ENCODE data around the gene POLR2B. TPM values are rescaled to one million over a fixed set of nuclear protein-coding genes. Genes with fewer than 3 reads are reported as not detected.

POLR2B gene
- polyA plus RNA-seq, 1 experiment, result 44.6 TPM

GRCh38 chr4:56959100-56959499 lies 19.6 kb upstream of the POLR2B start:
- ChIA-PET CTCF (interaction anchor here (0.7 kb wide), 1 partner anchor 1181 kb away, joined by 3 read pairs; no protein-coding TSS in a partner anchor), POLR2A (no interaction called here)
- TF ChIP-seq CTCF (IDR thresholded peaks at IDR 0.05; ENCODE audit: insufficient read depth, low read depth, low read length), result no peak
- no peak for DNase-seq (ENCODE audit: low read depth)
- Histone ChIP-seq H3K4me3 (ENCODE audit: low read depth, low read length) (no peak overlapping the region), H3K27me3 (ENCODE audit: control insufficient read depth, insufficient read depth, low read length) (no peaks in the 10 kb centered on the region), H3K36me3 (ENCODE audit: control insufficient read depth, insufficient read depth, low read length) (0 out of 2 replicates have a peak, but pooled peaks cover 1% of the 10 kb centered on the region)

- H3K27me3 ChIP-seq (ENCODE audit: control insufficient read depth, insufficient read depth, low read length), result no peaks in the 10 kb centered on the region
- CTCF ChIA-PET, result interaction anchor here (0.9 to 1.4 kb wide), 3 partner anchors 9 to 44 kb away, joined by 3 read pairs; no protein-coding TSS in a partner anchor
- POLR2A ChIA-PET, result no interaction called here
- no peak for DNase-seq (ENCODE audit: low read depth)
- TF ChIP-seq CTCF (IDR thresholded peaks at IDR 0.05; ENCODE audit: insufficient read depth, low read depth, low read length), result no peak
- no peak overlapping the region for H3K4me3 ChIP-seq (ENCODE audit: low read depth, low read length)
- H3K36me3 ChIP-seq (ENCODE audit: control insufficient read depth, insufficient read depth, low read length), result peaks cover 5% of the 10 kb centered on the region
Observed at GRCh38 chr4:56961107-56961500, 17.6 kb upstream of the POLR2B start.

- CTCF ChIA-PET, result no interaction called here
- H3K36me3 ChIP-seq (ENCODE audit: control insufficient read depth, insufficient read depth, low read length), result peaks cover 10% of the 10 kb centered on the region
Observed at GRCh38 chr4:56971383-56971782, 7.3 kb upstream of the POLR2B start.

GRCh38 chr4:56972389-56972788 lies 6.3 kb upstream of the POLR2B start:
- Histone ChIP-seq H3K36me3 (ENCODE audit: control insufficient read depth, insufficient read depth, low read length) (peaks cover 7% of the 10 kb centered on the region), H3K4me3 (ENCODE audit: low read depth, low read length) (no peak overlapping the region), H3K27me3 (ENCODE audit: control insufficient read depth, insufficient read depth, low read length) (no peaks in the 10 kb centered on the region)
- no peak for DNase-seq (ENCODE audit: low read depth)
- POLR2A ChIA-PET, result no interaction called here
- CTCF ChIA-PET, result no interaction called here
- no peak for TF ChIP-seq CTCF (IDR thresholded peaks at IDR 0.05; ENCODE audit: insufficient read depth, low read depth, low read length)

More at GRCh38 chr4:56971383-56971782, 7.3 kb upstream of the POLR2B start:
- TF ChIP-seq CTCF (IDR thresholded peaks at IDR 0.05; ENCODE audit: insufficient read depth, low read depth, low read length), result no peak
- Histone ChIP-seq H3K4me3 (ENCODE audit: low read depth, low read length) (no peak overlapping the region), H3K27me3 (ENCODE audit: control insufficient read depth, insufficient read depth, low read length) (no peaks in the 10 kb centered on the region)
- POLR2A ChIA-PET, result no interaction called here
- no peak for DNase-seq (ENCODE audit: low read depth)

- H3K4me3 ChIP-seq (ENCODE audit: low read depth, low read length), result no peak overlapping the region
- ChIA-PET POLR2A (no interaction called here), CTCF (no interaction called here)
- no peak for TF ChIP-seq CTCF (IDR thresholded peaks at IDR 0.05; ENCODE audit: insufficient read depth, low read depth, low read length)
- DNase-seq (ENCODE audit: low read depth), result no peak
- peaks cover 6% of the 10 kb centered on the region for H3K36me3 ChIP-seq (ENCODE audit: control insufficient read depth, insufficient read depth, low read length)
- no peaks in the 10 kb centered on the region for H3K27me3 ChIP-seq (ENCODE audit: control insufficient read depth, insufficient read depth, low read length)
Observed at GRCh38 chr4:56972809-56973208, 5.9 kb upstream of the POLR2B start.

All from BJ (cell line).